Measurements from ENCODE around the gene FRAS1. TPM values are rescaled to one million over a fixed set of nuclear protein-coding genes. Genes with fewer than 3 reads are reported as not detected.

Gene FRAS1
- total RNA-seq, 1 donor from 2014 or later = 13.7 TPM

- FAIRE-seq = no peak
- Histone ChIP-seq H3K36me3 (ENCODE audit: control insufficient read depth, insufficient read depth, low read length) (no peaks in the 10 kb centered on the region), H3K4me3 (ENCODE audit: low read depth, low read length) (no peak overlapping the region), H3K27me3 (ENCODE audit: control insufficient read depth, insufficient read depth, low read length) (no peaks in the 10 kb centered on the region)
- peak; percentile 60 for DNase-seq (ENCODE audit: low read depth)
- TF ChIP-seq CTCF (IDR thresholded peaks at IDR 0.05; ENCODE audit: insufficient read depth, low read length, severe bottlenecking) = no peak
Observed at GRCh38 chr4:78432896-78433295, 375.8 kb downstream of the FRAS1 start.

DNA sequence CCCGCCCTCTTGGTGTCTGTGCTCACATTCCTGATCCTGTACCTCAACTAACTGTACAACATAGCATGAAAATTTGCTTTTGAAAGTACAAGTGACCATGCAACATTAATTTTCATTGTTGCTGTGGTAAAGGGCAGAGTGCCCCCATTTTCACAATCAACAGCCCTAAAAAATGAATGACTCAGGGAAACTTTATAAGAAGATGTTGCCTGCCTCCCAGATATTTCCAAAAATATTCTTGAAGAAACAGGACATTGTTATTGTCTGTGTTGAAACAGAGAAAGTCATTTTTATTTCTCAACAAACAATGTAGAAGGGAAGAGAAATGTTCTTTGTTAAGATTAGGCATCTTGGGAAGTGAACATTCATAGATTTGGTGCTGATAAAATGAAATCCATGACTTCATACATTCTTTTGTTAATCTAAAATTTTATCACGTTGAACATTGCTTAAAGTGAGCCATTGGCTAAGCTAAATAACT, 380.5 kb downstream of the FRAS1 start:
- FAIRE-seq (no peak), DNase-seq (ENCODE audit: low read depth) (no peak)
- Histone ChIP-seq H3K36me3 (ENCODE audit: control insufficient read depth, insufficient read depth, low read length) (no peaks in the 10 kb centered on the region), H3K27me3 (ENCODE audit: control insufficient read depth, insufficient read depth, low read length) (no peaks in the 10 kb centered on the region), H3K4me3 (ENCODE audit: low read depth, low read length) (no peak overlapping the region)
- TF ChIP-seq CTCF (IDR thresholded peaks at IDR 0.05; ENCODE audit: insufficient read depth, low read length, severe bottlenecking) = no peak

GRCh38 chr4:78439328-78439727, 382.2 kb downstream of the FRAS1 start:
- TF ChIP-seq CTCF (IDR thresholded peaks at IDR 0.05; ENCODE audit: insufficient read depth, low read length, severe bottlenecking) = no peak
- no peak overlapping the region for H3K4me3 ChIP-seq (ENCODE audit: low read depth, low read length)
- DNase-seq (ENCODE audit: low read depth) (peak; percentile 33), FAIRE-seq (no peak)
- H3K36me3 ChIP-seq (ENCODE audit: control insufficient read depth, insufficient read depth, low read length) = no peaks in the 10 kb centered on the region
- no peaks in the 10 kb centered on the region for H3K27me3 ChIP-seq (ENCODE audit: control insufficient read depth, insufficient read depth, low read length)

DNA sequence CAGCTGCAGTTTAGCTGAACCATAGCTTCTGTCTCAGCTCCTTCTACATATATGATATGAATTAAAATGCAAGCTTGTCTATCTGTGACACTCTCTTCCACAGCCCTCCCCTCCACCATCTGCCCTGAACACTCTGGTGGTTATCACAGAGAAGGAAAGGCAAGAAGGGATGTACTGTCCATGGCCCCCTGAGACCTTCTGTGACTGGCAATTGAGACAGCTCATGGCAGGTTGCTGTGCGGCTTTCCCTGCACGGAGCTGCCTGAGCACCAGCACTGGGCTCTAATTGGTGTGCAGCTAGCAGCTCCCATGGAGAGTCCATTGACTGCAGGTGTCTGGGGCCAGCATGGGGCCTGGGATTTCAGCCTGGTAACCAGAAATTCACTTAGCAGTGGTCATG, 384.6 kb downstream of the FRAS1 start:
- TF ChIP-seq CTCF (IDR thresholded peaks at IDR 0.05; ENCODE audit: insufficient read depth, low read length, severe bottlenecking) = no peak
- no peak for DNase-seq (ENCODE audit: low read depth)
- H3K27me3 ChIP-seq (ENCODE audit: control insufficient read depth, insufficient read depth, low read length) = no peaks in the 10 kb centered on the region
- H3K4me3 ChIP-seq (ENCODE audit: low read depth, low read length) = no peak overlapping the region
- no peaks in the 10 kb centered on the region for H3K36me3 ChIP-seq (ENCODE audit: control insufficient read depth, insufficient read depth, low read length)
- no peak for FAIRE-seq

DNA sequence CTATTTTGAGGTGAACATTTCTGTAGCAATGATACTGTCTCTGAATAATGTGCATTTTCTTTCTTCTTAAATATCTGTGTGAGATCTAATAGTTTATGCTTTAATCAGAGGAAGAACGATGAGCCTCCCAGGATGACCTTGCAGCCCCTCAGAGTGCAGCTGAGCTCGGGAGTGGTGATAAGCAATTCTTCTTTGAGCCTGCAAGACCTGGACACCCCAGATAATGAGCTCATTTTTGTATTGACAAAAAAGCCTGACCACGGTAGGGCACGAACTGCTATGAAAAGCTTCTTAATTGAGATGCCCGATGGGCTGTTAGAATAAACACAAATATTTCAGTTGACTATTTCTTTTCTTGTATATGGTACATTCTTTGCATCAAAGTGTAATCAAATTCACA, 389.5 kb downstream of the FRAS1 start:
- Histone ChIP-seq H3K27me3 (ENCODE audit: control insufficient read depth, insufficient read depth, low read length) (no peaks in the 10 kb centered on the region), H3K36me3 (ENCODE audit: control insufficient read depth, insufficient read depth, low read length) (no peaks in the 10 kb centered on the region), H3K4me3 (ENCODE audit: low read depth, low read length) (no peak overlapping the region)
- no peak for FAIRE-seq
- TF ChIP-seq CTCF (IDR thresholded peaks at IDR 0.05; ENCODE audit: insufficient read depth, low read length, severe bottlenecking) = no peak
- DNase-seq (ENCODE audit: low read depth) = no peak

GRCh38 chr4:78451407-78451806, 394.3 kb downstream of the FRAS1 start:
- no peaks in the 10 kb centered on the region for H3K36me3 ChIP-seq (ENCODE audit: control insufficient read depth, insufficient read depth, low read length)
- FAIRE-seq = no peak
- no peak for TF ChIP-seq CTCF (IDR thresholded peaks at IDR 0.05; ENCODE audit: insufficient read depth, low read length, severe bottlenecking)
- no peak for DNase-seq (ENCODE audit: low read depth)
- H3K27me3 ChIP-seq (ENCODE audit: control insufficient read depth, insufficient read depth, low read length) = no peaks in the 10 kb centered on the region
- no peak overlapping the region for H3K4me3 ChIP-seq (ENCODE audit: low read depth, low read length)
